Daoy (cell line): Measurements from ENCODE around the gene GTF2IRD1. TPM values are rescaled to one million over a fixed set of nuclear protein-coding genes. Genes with fewer than 3 reads are reported as not detected.
"Not testable (repeated sequence)": the region's sequence is repeated elsewhere in the genome, so short reads cannot be mapped to it uniquely, and the experiment has no call there.

Experiments
- DNase-seq: peaks from one replicate; pipeline ENCODE4 v3.0.0-alpha.2; 2015; ENCODE audit warnings: low read depth
- total RNA-seq: library from RNA; depleted of rRNA; stranded (reverse); fragments of >200 nt; shearing (Covaris generic); gene quantifications from 2 replicates; pipeline ENCODE4 v1.2.3, GENCODE V29; 2014

GTF2IRD1 gene
- total RNA-seq, 1 experiment from 2014 or later: 19.8 TPM

DNA sequence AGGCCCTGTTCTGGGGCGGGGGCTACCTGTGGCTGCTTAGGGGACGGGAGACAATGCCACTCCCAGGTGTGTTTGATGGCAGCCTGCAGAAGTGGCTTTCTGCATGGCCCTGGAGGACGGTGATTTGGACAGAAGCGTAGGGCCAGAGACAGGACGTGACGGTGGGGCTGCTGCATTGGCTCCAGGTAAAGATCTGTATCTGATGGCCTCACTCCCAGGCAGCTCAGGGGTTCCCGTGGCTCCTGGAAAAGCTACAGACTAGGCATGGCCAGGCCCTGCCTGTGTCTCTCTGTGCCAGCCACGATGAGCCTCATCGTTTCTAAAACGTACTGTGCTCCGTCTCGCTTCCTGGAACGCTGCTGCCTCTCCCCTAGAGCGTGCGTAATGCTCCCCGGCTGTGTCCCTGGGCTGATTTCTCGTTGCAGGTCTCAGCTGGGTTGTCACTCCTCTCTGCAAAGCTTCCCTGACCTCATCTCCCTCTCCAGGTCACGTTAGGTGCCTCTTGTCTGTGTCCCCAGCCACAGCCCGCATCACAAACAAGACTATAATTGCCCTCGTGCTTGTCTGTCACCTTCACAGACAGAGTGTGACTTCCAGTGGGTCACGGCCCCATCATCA, 12.6 kb downstream of the GTF2IRD1 start:
- DNase-seq: no peak

DNA sequence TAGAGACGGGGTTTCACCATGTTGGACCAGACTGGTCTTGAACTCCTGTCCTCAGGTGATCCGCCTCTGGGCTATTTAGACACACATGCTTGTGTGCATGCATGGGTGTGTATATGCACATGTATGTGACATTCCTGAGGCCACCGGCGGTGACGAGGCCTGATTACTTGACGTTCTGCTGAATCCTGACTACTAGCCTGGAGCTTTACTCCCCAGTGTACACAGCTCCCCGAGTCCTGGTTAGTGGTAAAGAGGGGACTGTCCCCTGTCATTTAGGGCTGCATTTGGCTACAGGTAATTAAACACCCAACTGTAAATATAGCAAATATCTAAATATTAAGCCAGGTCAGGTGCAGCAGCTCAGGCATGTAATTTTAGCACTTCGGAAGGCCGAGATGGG, 14.2 kb downstream of the GTF2IRD1 start:
- DNase-seq: no peak

DNA sequence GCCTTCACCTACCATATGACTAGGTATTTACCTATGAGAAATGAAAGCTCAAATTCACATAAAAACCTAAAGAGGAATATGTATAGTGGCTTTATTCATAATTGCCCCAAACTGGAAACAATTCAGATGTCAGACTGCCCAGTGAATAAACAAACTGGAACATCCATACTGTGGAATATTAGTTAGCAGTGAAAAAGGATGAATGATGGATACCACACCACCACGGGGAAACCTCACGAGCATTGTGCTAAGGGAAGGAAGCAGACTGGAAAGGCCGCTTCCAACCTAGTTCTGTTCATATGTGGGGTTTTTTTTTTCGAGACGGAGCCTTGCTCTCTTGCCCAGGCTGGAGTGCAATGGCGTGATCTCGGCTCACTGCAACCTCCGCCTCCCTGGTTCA, 16.8 kb downstream of the GTF2IRD1 start:
- no peak for DNase-seq

DNA sequence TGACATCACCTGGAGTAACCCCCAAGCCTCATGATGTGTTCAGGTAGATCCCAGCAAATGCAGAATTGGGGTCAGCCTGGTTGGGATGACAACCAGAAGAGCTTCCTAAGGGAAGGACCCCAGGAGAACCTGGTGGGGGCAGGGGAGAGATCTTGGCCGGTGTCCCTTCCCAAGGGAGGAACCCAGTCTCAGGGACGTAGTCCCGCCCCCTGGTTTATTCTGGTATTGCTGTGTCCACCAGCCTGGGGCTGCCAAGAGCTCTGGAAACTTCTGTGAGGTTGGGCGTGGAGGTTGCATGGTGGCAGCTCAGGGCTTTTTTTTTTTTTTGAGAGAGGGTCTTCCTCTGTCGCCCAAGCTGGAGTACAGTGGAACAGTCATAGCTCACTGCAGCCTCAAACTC, 19.4 kb downstream of the GTF2IRD1 start:
- DNase-seq: no peak

DNA sequence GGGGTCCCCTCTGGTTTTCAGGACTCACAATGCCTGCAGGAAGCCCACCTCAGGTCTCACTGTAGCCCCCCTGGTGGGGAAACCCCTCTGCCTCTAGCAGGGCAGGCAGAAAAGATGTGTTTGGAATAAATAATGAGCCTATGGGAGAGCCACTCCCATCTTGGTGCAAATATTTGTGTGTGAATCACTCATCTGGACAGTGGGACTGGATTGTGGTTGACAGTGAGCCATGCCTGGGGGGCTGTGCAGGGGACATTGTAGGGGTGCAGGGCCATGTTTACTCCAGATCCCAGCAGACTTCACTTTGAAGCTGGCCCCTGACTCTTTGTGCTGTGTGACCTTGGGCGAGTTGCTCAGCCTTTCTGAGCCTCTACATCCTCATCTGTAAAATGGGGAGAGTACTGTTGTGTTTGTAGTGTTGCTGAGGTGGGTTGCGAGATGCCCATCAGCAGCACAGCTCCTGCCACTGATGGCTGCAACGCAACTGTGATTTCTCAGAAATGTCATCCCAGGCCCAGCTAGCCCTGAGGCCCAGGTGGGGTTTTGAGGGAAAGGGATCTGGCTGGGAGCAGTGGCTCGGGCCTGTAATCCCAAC, 20.7 kb downstream of the GTF2IRD1 start:
- DNase-seq: peak; percentile 53

DNA sequence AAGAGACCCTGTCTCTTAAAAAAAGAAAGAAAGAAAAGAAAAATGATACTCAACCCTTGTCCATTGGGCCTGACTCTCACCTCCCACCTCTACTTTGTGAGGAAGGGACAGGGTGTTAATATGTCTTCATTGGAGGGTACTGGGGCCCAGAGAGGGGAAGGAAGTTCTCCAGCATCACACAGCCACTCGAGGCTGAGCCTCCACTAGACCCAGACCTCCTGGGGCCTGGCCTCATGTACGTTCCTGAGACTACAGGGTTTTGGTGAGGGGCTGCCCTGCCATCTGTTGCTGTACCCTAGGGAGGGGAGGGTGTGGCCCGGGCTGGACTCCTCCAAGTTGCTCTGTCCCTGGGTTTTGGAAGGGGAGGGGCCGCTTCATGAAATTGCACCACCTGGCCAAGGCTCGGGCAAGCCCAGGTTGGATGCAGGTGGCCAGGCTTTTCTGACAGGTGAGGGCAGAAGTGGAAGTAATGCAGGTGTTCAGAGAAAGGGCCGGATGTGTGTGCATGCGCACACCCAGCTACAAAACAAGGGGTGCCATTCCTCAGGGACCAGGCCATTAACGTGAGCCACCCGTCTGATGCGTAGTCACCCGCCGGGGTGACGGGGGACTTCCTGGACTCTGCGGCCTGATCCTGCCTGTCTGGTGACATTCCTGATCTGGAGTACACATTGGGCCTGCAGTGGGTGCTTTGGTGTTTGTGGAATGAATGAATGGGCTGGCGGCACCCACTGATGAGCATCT, 21.7 kb downstream of the GTF2IRD1 start:
- no peak for DNase-seq

DNA sequence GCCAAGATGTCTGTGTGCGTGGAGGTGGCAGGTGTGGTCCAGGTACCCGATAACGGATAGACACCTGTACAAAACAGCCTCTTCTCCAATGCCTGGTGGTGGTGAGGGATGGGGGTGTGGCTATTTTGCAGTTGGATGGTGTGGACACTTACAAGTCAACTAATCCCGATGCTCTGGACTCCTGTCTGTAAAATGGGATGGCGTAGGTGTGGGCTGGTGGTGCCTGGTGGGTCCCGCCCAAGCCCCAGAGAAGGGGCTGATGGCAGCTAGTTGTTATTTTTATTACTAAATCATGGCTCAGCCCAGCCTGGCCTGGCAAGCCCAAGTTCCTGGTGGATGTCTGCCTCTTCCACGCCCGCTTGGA, 22.3 kb downstream of the GTF2IRD1 start:
- DNase-seq: no peak

DNA sequence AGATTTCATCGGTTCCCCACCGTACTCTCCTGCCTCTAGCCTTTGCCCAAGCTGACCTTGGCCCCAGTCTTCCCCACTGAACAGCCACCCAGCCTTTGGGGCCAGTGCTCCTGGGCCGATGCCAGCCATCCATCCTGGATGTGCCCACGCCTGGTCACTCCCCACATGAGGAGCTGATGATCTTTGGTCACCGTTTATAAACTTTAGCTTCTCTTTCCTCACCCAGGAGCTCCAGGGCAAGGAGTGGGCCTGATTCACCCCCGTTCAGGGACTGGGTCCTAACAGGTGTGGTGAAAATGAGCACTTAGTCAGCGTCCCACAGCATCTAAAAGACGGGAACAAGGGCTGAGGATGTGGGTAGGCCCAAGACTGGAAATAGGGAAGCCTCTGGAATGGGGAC, 22.9 kb downstream of the GTF2IRD1 start:
- no peak for DNase-seq

DNA sequence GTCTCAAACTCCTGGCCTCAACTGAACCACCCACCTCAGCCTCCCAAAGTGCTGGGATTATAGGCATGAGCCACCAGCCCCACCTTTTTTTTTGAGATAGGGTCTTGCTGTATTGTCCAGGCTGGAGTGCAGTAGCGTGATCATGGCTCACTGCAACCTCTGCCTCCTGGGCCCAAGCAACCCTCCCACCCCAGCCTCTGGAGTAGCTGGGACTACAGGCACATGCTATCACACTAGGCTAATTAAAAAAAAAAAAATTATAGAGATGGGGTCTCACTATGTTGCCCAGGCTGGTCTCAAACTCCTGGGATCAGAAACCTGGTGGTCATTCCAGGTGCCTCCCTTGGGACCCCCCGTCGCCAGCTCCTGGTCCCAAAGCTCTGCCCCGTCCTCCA, 25.0 kb downstream of the GTF2IRD1 start:
- DNase-seq: no peak

DNA sequence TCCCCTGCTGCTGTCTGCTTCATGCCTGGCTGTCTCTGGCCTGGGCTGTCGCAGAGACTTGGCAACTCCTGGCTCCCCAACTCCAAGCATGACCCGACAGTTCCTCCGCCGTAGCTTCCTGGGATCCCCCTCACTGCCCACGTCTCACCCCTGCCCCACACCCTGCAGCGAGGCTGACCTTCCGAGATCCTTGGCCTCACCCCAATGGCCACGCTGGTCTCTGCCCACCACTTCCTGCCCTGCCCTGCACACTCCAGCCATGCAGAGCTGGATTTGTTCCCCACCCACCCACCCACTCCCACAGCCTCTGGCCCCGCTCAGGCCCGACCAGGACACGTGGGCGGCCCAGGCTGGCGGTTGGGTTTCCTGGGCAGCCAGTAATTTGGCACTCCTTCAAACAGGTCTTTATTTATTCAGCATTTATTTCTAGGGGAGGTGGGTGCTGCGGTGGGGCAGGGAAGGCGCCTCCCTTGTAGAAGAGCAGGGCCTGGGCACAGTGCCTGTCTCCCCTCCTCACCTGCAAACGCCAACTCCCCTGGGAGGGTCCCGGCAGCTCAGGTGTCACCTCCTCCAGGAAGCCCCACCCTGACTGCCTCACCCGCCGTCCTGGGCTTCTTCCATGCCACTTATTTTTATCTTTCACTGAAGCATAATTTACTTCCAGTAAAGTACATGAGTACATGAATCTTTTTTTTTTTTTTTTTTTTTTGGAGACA, 25.5 kb downstream of the GTF2IRD1 start:
- peak; percentile 71 for DNase-seq

DNA sequence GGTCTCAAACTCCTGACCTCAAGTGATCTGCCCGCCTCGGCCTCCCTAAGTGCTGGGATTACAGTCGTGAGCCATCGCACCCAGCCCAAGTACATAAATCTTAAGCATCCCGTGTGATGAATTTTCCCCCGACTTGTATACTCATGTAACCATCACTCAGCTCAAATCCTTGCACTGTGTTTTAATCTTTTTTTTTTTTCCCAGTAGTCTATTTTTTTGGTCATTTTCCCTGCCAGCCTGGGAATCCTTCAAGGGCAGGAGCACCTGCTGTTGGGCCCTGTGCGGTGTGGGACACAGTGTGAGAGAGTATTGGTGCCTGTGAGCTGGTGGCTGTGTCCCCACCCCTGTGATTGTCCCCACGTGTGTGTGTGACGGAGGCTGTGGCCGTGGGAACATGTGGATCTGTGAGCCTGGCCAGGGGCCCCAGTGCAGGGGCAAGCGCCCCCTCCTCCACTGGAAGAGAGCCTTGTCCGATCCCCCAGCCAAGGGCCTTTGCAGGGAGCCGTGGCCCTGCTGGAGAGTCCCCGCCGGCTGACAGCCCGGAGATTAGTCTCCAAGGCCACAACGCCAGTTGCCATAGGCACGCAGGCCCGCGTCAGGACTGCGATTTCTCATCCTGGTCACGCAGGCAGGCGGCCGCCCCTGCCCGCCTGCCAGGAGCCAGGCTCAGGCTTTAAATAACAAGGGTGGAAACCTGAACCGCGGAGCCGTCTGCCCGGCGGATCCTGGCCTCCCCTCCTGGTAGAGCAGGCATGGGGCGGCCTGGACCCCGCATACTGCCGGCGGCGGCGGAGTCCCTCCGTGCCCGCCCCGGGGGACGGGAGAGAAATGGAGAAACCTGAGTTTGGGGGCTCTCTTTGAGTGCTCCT, 26.5 kb downstream of the GTF2IRD1 start:
- peak; percentile 93 for DNase-seq

DNA sequence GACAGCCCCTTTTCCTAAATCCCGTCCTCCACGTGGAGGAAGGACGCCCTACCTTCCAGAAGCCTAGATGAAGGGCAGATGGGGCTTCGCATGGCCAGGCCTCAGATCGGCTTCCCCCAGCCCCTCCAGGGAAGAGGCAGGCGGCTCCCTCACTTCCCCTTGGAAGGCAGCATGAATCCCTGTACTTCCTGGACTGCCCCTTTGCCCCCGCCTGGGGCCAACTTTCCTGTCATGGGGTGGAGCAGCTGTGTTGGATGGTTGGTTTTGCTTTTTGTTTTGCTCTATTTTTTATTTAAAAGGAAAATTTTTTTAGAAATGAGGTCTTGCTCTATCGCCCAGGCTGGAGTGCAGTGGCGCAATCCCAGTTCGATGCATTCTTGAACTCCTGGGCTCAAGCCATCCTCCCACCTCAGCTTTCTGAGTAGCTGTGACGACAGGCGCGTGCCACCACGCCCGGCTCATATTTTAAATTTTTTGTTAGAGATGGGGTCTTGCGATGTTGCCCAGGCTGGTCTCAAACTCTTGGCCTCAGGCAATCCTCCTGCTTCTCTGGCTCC, 27.2 kb downstream of the GTF2IRD1 start:
- peak; percentile 70 for DNase-seq

DNA sequence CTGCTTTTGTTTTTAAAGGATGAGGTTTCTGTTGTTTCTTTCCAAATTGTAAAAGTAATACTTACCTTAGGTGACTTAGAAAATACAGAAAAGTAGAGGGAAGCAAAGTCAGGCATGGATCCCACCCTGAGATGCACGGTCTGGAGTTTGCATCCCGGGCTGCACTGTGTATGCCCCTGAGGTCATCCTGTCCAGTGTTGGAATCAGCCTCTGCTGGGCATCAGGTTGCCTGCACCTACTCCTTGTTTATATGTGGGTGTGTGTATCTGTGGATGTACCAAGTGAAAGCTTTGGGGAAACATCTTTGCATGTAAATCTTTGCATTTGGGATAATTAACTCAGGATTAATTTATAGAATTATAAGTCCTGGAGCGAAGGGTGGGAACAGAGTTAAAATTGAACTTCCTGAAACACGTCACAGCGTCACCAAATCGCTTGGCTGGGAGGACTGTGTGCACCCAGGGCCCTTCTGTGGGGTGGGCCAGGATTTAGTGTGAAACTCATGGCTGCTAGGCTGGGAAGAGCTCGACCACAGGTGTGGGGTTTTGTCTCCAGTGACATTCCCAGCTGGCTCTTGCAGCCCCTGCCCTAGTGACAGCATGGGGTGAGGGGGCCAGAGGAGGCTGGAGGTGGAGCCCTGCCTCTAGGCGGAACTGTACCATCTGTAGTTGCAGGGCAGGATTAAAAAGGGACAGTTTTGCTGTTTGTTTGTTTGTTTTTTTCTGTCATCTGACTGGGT, 27.9 kb downstream of the GTF2IRD1 start:
- no peak for DNase-seq

DNA sequence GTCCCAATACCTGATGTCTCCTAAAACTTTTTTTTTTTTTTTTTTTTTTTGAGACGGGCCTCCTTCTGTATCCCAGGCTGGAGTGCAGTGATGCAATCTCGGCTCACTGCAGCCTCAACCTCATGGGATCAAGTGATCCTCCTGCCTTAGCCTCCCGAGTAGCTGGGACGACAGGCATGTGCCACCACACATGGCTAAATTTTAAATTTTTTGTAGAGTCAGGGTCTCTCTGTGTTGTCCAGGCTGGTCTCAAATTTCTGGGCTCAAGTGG, 28.4 kb downstream of the GTF2IRD1 start:
- no peak for DNase-seq

DNA sequence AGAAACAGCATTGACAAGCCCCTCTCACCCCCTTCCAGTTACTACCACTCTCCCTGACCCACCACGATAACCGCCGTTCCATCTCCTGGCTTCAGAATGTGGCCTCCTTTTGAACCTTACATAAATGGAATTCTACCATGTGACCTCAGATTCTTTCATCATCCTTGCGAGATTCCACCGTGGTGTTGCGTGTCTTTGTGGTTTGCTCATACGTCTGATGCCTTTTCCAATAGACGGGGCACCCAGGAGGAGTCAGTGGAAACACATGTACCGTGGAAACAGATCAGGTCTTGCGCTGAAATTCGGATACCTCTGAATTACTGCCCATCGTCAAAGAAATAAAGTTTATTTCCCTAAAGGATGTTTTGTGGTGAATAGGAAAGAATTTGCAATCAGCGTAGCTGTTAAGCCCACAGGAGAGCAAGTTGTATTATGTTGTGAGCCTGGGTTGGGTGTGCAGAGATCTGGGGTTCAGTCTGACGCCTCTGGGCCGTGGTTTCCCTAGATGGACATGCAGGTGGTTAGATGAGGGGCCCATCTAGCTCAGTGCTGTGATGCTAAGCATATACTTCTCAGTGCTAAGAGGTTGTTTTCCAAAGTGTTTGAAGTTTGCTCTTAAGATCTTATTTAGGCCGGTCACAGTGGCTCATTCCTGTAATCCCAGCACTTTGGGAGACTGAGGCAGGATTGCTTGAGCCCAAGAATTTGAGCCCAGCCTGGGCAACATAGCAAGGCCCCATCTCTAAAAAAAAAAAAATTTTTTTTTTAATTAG, 29.1 kb downstream of the GTF2IRD1 start:
- DNase-seq: peak; percentile 82

DNA sequence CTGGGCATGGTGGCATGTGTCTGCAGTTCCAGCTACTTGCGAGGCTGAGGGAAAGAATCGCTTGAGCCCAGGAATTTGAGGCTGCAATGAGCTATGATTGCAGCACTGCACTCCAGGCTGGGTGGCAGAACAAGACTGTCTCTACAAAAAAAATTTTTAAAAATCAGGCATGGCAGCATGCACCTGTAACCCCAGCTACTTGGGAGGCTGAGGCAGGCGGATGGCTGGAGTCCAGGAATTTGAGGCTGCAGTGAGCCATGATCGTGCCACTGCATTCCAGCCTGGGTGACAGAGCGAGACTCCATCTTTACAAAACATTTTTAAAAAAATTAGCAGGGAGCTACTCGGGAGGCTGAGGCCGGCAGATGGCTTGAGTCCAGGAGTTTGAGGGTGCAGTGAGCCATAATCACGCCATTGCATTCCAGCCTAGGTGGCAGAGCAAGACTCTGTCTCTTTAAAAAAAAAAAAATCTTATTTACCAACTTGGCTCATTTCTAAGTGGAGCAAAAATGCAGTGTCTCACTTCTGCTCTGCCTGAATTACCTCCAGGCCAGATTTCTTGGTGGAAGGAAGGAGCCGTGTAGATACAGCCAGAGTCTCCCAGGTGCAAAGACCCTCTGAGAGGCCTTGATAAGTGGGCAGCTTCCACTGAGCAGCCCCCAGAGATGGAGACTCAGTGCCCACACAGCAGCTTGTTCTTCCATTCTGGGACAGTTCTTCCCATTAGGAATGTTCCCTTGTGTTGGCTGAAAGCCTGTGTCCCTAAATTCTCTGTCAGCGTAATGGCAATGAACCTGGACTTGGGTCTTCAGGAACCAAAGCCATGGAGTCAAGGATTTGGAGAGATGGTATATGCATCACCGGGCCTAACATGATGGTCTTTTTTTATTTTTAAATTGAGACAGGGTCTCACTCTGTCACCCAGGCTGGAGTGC, 30.0 kb downstream of the GTF2IRD1 start:
- peak; percentile 79 for DNase-seq

DNA sequence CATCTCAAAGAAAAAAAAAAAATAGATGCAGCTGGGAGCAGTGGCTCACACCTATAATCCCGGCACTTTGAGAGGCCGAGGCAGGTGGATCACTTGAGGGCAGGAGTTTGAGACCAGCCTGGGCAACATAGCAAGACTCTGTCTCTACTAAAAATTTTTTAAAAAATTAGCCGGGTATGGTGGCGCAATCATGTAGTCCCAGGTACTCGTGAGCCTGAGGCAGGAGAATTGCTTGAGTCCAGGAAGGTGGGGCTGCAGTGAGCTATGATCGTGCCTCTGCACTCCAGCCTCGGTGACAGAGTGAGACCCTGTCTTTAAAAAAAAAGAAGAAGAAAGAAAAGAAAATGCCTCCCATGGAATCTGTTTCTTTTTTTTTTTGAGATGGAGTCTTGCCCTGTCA, 31.9 kb downstream of the GTF2IRD1 start:
- DNase-seq: no peak

DNA sequence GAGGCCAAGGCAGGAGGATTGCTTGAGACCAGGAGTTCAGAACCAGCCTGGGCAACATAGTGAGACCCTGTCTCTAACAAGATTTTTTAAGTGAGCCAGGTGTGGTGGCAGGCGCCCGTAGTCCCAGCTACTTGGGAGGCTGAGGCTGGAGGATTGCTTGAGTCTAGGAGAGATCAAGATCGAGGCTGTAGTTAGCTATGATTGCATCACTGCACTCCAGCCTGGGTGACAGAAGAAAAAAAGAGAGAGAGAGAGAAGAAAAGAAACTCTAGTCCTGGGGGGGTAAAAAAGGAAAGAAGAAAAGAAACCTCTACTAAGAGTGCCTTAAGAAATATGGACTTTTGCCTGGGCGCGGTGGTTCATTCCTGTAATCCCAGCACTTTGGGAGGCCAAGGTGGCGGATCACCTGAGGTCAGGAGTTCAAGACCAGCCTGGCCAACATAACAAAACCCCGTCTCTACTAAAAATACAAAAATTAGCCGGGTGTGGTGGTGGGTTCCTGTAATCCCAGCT, 34.9 kb downstream of the GTF2IRD1 start:
- not testable (repeated sequence) for DNase-seq
